B cell (primary cell): Measurements from ENCODE around the gene EPHA2. TPM values are rescaled to one million over a fixed set of nuclear protein-coding genes. Genes with fewer than 3 reads are reported as not detected.

ENCODE experiments used
- ATAC-seq: fragments of 200-7000 bp; cut with Tn5 transposase; one replicate; pipeline ENCODE4 v1.10.0; 2021; ENCODE audit warnings: low read depth, mild to moderate bottlenecking, moderate number of reproducible peaks, moderate library complexity
- CTCF ChIA-PET: fragments of 350-600 bp; sonication (Branson Sonifier 250); formaldehyde crosslinking; loops from one replicate; lab custom pipeline; 2021; ENCODE audit warnings: antibody characterized with exemption, inconsistent platforms; lab: Charles Lee
- POLR2A ChIA-PET: fragments of 350-600 bp; sonication (Branson Sonifier 250); formaldehyde crosslinking; loops from one replicate; lab custom pipeline; 2021; ENCODE audit warnings: antibody characterized with exemption; lab: Charles Lee
- DNase-seq: peaks from one replicate; pipeline ENCODE4 v3.0.0; 2013
- H2AFZ ChIP-seq: 2 replicates; pipeline ENCODE4 v1.6.1; 2012; ENCODE audit warnings: mild to moderate bottlenecking, low read depth, low read length; ENCODE audit not compliant: insufficient read depth, poor library complexity, severe bottlenecking
- H3K27ac ChIP-seq, 2 donors: 1 replicate in 1 of 2; 2 replicates in 1 of 2; pipeline ENCODE4 v1.5.1; 2012 to 2013; ENCODE audit warnings: low read length in 2 of 2, mild to moderate bottlenecking in 2 of 2, moderate library complexity in 1 of 2
- H3K27me3 ChIP-seq, 4 experiments: fragments of 200-600 bp in 1 of 4; sonication (generic) in 1 of 4; replicated peaks in 1 of 4; 1 replicate in 2 of 4; 2 replicates in 2 of 4; pipeline versions ENCODE4 v1.6.1 to v1.7.0; 2013 to 2016; ENCODE audit warnings: low read length in 3 of 4, mild to moderate bottlenecking in 2 of 4, mixed read lengths in 1 of 4, moderate library complexity in 1 of 4; ENCODE audit not compliant: insufficient read depth in 4 of 4, control insufficient read depth in 3 of 4; ENCODE audit errors: control extremely low read depth in 1 of 4
- H3K36me3 ChIP-seq, 2 experiments: replicated peaks in 1 of 2; 1 replicate in 1 of 2; 2 replicates in 1 of 2; pipeline versions ENCODE4 v1.6.1 to v1.7.1; 2013; ENCODE audit warnings: low read length in 1 of 2; ENCODE audit not compliant: insufficient read depth in 2 of 2, control insufficient read depth in 1 of 2; ENCODE audit errors: control extremely low read depth in 1 of 2, extremely low read depth in 1 of 2
- H3K4me1 ChIP-seq, 2 donors: fragments of 200-600 bp in 1 of 2; sonication (generic) in 1 of 2; 1 replicate in 1 of 2; 2 replicates in 1 of 2; pipeline versions ENCODE4 v1.5.1 to v1.6.1; 2013 to 2017; ENCODE audit warnings: low read length in 2 of 2; ENCODE audit not compliant: control insufficient read depth in 2 of 2, insufficient read depth in 2 of 2
- H3K4me2 ChIP-seq: replicated peaks from 2 replicates; pipeline ENCODE3; 2012; ENCODE audit warnings: mild to moderate bottlenecking, low read depth, low read length; ENCODE audit not compliant: poor library complexity, severe bottlenecking
- H3K4me3 ChIP-seq, 5 experiments: fragments of 200-600 bp in 1 of 5; sonication (generic) in 1 of 5; 1 replicate in 3 of 5; 2 replicates in 2 of 5; pipeline versions ENCODE4 v1.5.1 to v1.7.0; 2011 to 2016; ENCODE audit warnings: low read length in 4 of 5, mild to moderate bottlenecking in 4 of 5, low read depth in 2 of 5, control low read depth in 1 of 5, moderate library complexity in 1 of 5; ENCODE audit not compliant: insufficient read depth in 1 of 5; ENCODE audit errors: control extremely low read depth in 1 of 5, extremely low read depth in 1 of 5
- H3K79me2 ChIP-seq: fragments of 200-600 bp; sonication (generic); one replicate; pipeline ENCODE4 v1.6.0; 2016; ENCODE audit warnings: low read length; ENCODE audit not compliant: control insufficient read depth, insufficient read depth
- H3K9ac ChIP-seq: fragments of 200-600 bp; sonication (generic); 2 replicates; pipeline ENCODE4 v1.6.1; 2017; ENCODE audit warnings: mild to moderate bottlenecking, low read length, moderate library complexity
- H3K9me3 ChIP-seq, 3 donors: one replicate each; pipeline versions ENCODE4 v1.6.1 to v1.7.1; 2013; ENCODE audit warnings: low read length in 2 of 3; ENCODE audit not compliant: control insufficient read depth in 2 of 3, insufficient read depth in 1 of 3; ENCODE audit errors: control extremely low read depth in 1 of 3
- H4K20me1 ChIP-seq: 2 replicates; pipeline ENCODE4 v1.6.0; 2012; ENCODE audit warnings: mild to moderate bottlenecking, low read length; ENCODE audit not compliant: insufficient read depth, control insufficient read depth, poor library complexity, severe bottlenecking
- H3K27ac Mint-ChIP-seq: one replicate; pipeline ENCODE4 v1.8.0; 2021; ENCODE audit warnings: mixed read lengths
- H3K27me3 Mint-ChIP-seq: one replicate; pipeline ENCODE4 v1.8.0; 2021; ENCODE audit warnings: mixed read lengths
- H3K4me1 Mint-ChIP-seq: one replicate; pipeline ENCODE4 v1.8.0; 2021; ENCODE audit warnings: mixed read lengths
- H3K4me3 Mint-ChIP-seq: one replicate; pipeline ENCODE4 v1.8.0; 2021; ENCODE audit warnings: mixed read lengths
- H3K9me3 Mint-ChIP-seq: one replicate; pipeline ENCODE4 v1.8.0; 2022; ENCODE audit warnings: mixed read lengths; ENCODE audit not compliant: insufficient read depth
- CTCF ChIP-seq: fragments of 200-600 bp; IDR thresholded peaks from one replicate; pipeline ENCODE4 v1.8.0; 2022; ENCODE audit warnings: antibody characterized with exemption, mild to moderate bottlenecking
- EZH2 ChIP-seq: IDR thresholded peaks from 2 replicates; pipeline ENCODE4 v1.6.1; 2012; ENCODE audit warnings: borderline replicate concordance, low read depth, mild to moderate bottlenecking, moderate library complexity, low read length; ENCODE audit not compliant: insufficient read depth, poor library complexity, severe bottlenecking
- WGBS: methylation state at CpG from one replicate; pipeline ENCODE4 v1.1.5; 2013; ENCODE audit warnings: missing lambda C conversion rate; ENCODE audit not compliant: insufficient coverage; 5-methylcytosine and 5-hydroxymethylcytosine counted together
- intact Hi-C: fragments of 100-400 bp; cut with micrococcal nuclease; formaldehyde crosslinking; loops from one replicate; pipeline ENCODE4 v1.10.0; 2022
- polyA plus RNA-seq: library from polyadenylated mRNA; depleted of rRNA; stranded (reverse); fragments of >200 nt; gene quantifications from 2 replicates; pipeline ENCODE4 v1.2.3, GENCODE V29; 2012
- total RNA-seq, 2 donors: library from RNA; stranded (reverse); fragments of 120-200 nt in 1 of 2; gene quantifications; 1 replicate in 1 of 2; 2 replicates in 1 of 2; pipeline versions ENCODE4 v1.2.3 to v1.2.4, GENCODE V29; 2013 to 2022

Gene EPHA2
- total and polyA plus RNA-seq, 2 donors (not counting 1 experiment from before 2014, with no cell fraction given) = 0.12 TPM; not detected in 1

GRCh38 chr1:16174886-16175598 lies 19.2 kb upstream of the EPHA2 start:
- no peak overlapping the region for H3K4me2 ChIP-seq
- intact Hi-C loops = no loop called here
- CTCF ChIA-PET = no interaction called here

More at GRCh38 chr1:16174886-16175598, 19.2 kb upstream of the EPHA2 start:
- H3K9me3 ChIP-seq = no peaks in the 10 kb centered on the region
- H3K9ac ChIP-seq = no peak overlapping the region
- ATAC-seq = no peak
- H3K4me3 Mint-ChIP-seq = no peak overlapping the region
- H3K4me1 ChIP-seq = peaks cover 0 to 1% of the 10 kb centered on the region in 2 donors
- H3K4me1 Mint-ChIP-seq = peaks cover 2% of the 10 kb centered on the region
- no peaks in the 10 kb centered on the region for H3K36me3 ChIP-seq
- no peak for DNase-seq
- WGBS = 85% methylated on average over 17 of the region's 22 CpGs
- H3K27ac ChIP-seq = no peak overlapping the region
- no peaks in the 10 kb centered on the region for H4K20me1 ChIP-seq
- no peaks in the 10 kb centered on the region for H3K9me3 Mint-ChIP-seq
- H3K27me3 Mint-ChIP-seq = peaks cover 38% of the 10 kb centered on the region
- no peak overlapping the region for H2AFZ ChIP-seq
- TF ChIP-seq CTCF (no peak), EZH2 (no peak)
- POLR2A ChIA-PET = no interaction called here
- peaks cover 0 to 46% (median 5%) of the 10 kb centered on the region in 4 experiments for H3K27me3 ChIP-seq
- no peaks in the 10 kb centered on the region for H3K79me2 ChIP-seq
- no peak overlapping the region for H3K27ac Mint-ChIP-seq
- no peak overlapping the region for H3K4me3 ChIP-seq
